ENCODE measurements around the gene SYNDIG1.

DNA sequence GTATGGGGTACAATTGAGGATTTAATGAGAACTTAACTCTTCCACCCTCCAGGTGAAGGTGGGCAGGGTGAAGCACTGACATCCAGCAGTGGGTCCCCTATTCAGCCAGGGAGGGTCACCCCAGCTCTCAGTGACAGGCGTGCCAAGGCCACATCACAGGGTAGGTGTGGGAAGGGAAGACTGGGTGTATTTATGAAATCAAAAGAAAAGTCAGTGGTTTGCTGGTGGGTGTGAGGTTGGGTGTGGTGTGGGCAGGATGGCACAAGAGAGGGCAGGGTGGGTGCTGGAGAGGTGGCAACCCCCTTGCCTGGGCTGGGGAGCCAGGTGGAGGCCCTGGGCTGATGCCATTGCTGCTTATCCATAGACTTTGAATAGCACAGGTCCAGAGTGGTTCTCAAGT is 16.6 kb downstream of the SYNDIG1 start:
- TF ChIP-seq POLR2A (IDR thresholded peaks at IDR 0.05): no peak
- no peak for TF ChIP-seq CTCF (IDR thresholded peaks at IDR 0.05)
- TF ChIP-seq POLR2AphosphoS5 (IDR thresholded peaks at IDR 0.05): no peak

All from prostate gland (tissue), 2 donors.